ENCODE results near the gene KSR1. TPM values are rescaled to one million over a fixed set of nuclear protein-coding genes. Genes with fewer than 3 reads are reported as not detected.

KSR1 gene
- total RNA-seq, 1 experiment from 2014 or later: 41.7 TPM

DNA sequence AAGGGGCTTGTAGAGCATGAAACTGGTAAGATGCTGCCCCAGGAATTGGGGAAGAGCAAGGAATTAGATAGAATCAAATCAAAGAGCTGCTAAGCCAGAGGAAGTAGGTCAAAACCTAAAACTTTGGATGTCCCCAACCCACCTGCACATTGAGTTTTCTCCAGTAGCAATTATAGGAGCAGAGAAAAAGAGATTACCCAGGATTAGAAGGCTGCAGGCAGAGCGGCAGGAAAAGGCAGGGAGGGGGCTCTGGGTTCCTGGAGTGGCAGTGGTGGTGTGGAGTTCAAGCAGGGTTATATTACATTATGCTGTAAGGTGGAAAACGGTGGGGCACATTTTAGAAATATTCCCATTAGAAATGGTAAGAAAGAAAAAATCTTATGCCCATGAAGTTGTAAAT is 68.3 kb downstream of the KSR1 start:
- no peak for TF ChIP-seq EZH2 (IDR thresholded peaks at IDR 0.05; ENCODE audit: borderline replicate concordance, low read depth, low read length, poor library complexity, severe bottlenecking)
- TF ChIP-seq, protein P1, sequence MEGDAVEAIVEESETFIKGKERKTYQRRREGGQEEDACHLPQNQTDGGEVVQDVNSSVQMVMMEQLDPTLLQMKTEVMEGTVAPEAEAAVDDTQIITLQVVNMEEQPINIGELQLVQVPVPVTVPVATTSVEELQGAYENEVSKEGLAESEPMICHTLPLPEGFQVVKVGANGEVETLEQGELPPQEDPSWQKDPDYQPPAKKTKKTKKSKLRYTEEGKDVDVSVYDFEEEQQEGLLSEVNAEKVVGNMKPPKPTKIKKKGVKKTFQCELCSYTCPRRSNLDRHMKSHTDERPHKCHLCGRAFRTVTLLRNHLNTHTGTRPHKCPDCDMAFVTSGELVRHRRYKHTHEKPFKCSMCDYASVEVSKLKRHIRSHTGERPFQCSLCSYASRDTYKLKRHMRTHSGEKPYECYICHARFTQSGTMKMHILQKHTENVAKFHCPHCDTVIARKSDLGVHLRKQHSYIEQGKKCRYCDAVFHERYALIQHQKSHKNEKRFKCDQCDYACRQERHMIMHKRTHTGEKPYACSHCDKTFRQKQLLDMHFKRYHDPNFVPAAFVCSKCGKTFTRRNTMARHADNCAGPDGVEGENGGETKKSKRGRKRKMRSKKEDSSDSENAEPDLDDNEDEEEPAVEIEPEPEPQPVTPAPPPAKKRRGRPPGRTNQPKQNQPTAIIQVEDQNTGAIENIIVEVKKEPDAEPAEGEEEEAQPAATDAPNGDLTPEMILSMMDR (conservative IDR thresholded peaks at IDR 0.05; ENCODE audit: low read depth, low read length): no peak
- DNase-seq (ENCODE audit: low spot score): no peak
- H3K27ac ChIP-seq (ENCODE audit: low read depth, low read length, poor library complexity, severe bottlenecking): no peak overlapping the region
- ChIA-PET CTCF (no interaction called here), POLR2A (ENCODE audit: low non-redundant PET) (no interaction called here)
- no peaks in the 10 kb centered on the region for H3K9me3 ChIP-seq (ENCODE audit: low read depth, low read length, poor library complexity, severe bottlenecking)
- H3K36me3 ChIP-seq (ENCODE audit: insufficient read depth, low read length, poor library complexity, severe bottlenecking): no peaks in the 10 kb centered on the region
- H3K4me3 ChIP-seq (ENCODE audit: low read depth, low read length, poor library complexity, severe bottlenecking): no peak overlapping the region
- H3K27me3 ChIP-seq (replicated peaks; ENCODE audit: insufficient read depth, low read depth, low read length, poor library complexity): no peaks in the 10 kb centered on the region
- BruUV-seq (replicated peaks): no TSS peak
- intact Hi-C loops (cut with micrococcal nuclease; ENCODE audit: unreplicated experiment): loop anchor here (10.0 kb wide), 1 partner anchor 60 kb away; no protein-coding TSS in a partner anchor
- peaks cover 26% of the 10 kb centered on the region for H3K4me1 ChIP-seq (ENCODE audit: insufficient read depth, low read length, poor library complexity, severe bottlenecking)

- BruUV-seq (replicated peaks): no TSS peak
- H3K4me1 ChIP-seq (ENCODE audit: insufficient read depth, low read length, poor library complexity, severe bottlenecking): peaks cover 32% of the 10 kb centered on the region
- H3K4me3 ChIP-seq (ENCODE audit: low read depth, low read length, poor library complexity, severe bottlenecking): no peak overlapping the region
- no peak for DNase-seq (ENCODE audit: low spot score)
- H3K27ac ChIP-seq (ENCODE audit: low read depth, low read length, poor library complexity, severe bottlenecking): no peak overlapping the region
- TF ChIP-seq, protein P1 (conservative IDR thresholded peaks at IDR 0.05; ENCODE audit: low read depth, low read length): no peak
- ChIA-PET POLR2A (ENCODE audit: low non-redundant PET) (no interaction called here), CTCF (no interaction called here)
- H3K27me3 ChIP-seq (replicated peaks; ENCODE audit: insufficient read depth, low read depth, low read length, poor library complexity): no peaks in the 10 kb centered on the region
- H3K36me3 ChIP-seq (ENCODE audit: insufficient read depth, low read length, poor library complexity, severe bottlenecking): no peaks in the 10 kb centered on the region
- intact Hi-C loops (cut with micrococcal nuclease; ENCODE audit: unreplicated experiment): loop anchor here (5.0 to 10.0 kb wide), 2 partner anchors 59 to 68 kb away; partner anchors contain the start of gene KSR1
- H3K9me3 ChIP-seq (ENCODE audit: low read depth, low read length, poor library complexity, severe bottlenecking): no peaks in the 10 kb centered on the region
Observed at GRCh38 chr17:27525316-27525715, 69.1 kb downstream of the KSR1 start.

DNA sequence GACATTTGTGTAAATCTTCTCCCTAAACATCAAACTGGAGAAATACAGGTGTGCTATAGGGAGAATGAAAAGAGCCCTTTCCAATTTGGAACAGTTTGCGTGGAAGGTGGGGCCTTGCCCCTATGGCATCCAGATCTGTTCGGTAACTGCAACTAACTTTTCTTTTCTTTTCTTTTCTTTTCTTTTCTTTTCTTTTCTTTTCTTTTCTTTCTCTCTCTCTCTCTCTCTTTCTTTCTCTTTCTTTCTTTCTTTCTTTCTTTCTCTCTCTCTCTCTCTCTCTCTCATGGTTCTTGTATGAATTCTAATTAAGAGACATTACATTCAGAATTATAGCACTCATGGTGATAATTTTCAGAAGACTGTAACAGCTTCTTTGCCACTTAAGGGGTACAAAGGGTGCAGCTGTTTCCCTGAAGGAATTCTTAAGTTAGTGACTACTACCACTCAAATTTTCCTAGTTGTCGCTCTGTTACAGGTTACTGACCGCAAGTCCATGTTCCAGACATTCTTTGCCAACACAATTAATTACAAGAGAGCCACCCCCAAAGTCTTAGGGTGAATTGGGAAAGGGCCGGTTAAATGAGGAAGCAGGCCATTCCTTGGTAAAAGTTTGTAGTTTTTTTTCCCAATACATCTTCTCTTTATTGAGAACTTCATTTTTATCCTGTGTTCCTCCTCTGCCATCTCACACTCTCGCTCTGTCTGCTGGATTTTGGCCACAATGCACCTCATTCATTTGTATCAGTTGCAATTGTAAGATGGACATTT is 69.8 kb downstream of the KSR1 start:
- ChIA-PET CTCF (no interaction called here), POLR2A (ENCODE audit: low non-redundant PET) (no interaction called here)
- TF ChIP-seq, protein P1 (conservative IDR thresholded peaks at IDR 0.05; ENCODE audit: low read depth, low read length): no peak
- TF ChIP-seq EZH2 (IDR thresholded peaks at IDR 0.05; ENCODE audit: borderline replicate concordance, low read depth, low read length, poor library complexity, severe bottlenecking): no peak
- H3K27ac ChIP-seq (ENCODE audit: low read depth, low read length, poor library complexity, severe bottlenecking): no peak overlapping the region
- intact Hi-C loops (cut with micrococcal nuclease; ENCODE audit: unreplicated experiment): loop anchor here (5.0 to 10.0 kb wide), 2 partner anchors 59 to 69 kb away; partner anchors contain the start of gene KSR1
- H3K4me1 ChIP-seq (ENCODE audit: insufficient read depth, low read length, poor library complexity, severe bottlenecking): peaks cover 32% of the 10 kb centered on the region
- BruUV-seq (replicated peaks): no TSS peak
- no peaks in the 10 kb centered on the region for H3K27me3 ChIP-seq (replicated peaks; ENCODE audit: insufficient read depth, low read depth, low read length, poor library complexity)
- no peaks in the 10 kb centered on the region for H3K9me3 ChIP-seq (ENCODE audit: low read depth, low read length, poor library complexity, severe bottlenecking)
- DNase-seq (ENCODE audit: low spot score): no peak
- H3K4me3 ChIP-seq (ENCODE audit: low read depth, low read length, poor library complexity, severe bottlenecking): no peak overlapping the region
- no peaks in the 10 kb centered on the region for H3K36me3 ChIP-seq (ENCODE audit: insufficient read depth, low read length, poor library complexity, severe bottlenecking)
